Right atrium auricular region (tissue), 2 donors: Measurements from ENCODE around the gene ADORA1. TPM values are rescaled to one million over a fixed set of nuclear protein-coding genes. Genes with fewer than 3 reads are reported as not detected.

ENCODE experiments used
- DNase-seq: peaks from one replicate; pipeline ENCODE4 v3.0.0-alpha.2; 2019; ENCODE audit warnings: low spot score
- H3K27ac ChIP-seq, 2 donors: fragments of 200-600 bp; sonication (generic); 1 replicate in 1 of 2; 2 replicates in 1 of 2; pipeline ENCODE4 v1.5.1; 2016 to 2019
- H3K27me3 ChIP-seq, 2 donors: fragments of 200-600 bp; sonication (generic); one replicate each; pipeline versions ENCODE4 v1.5.1 to v1.6.0; 2017 to 2019
- H3K36me3 ChIP-seq: fragments of 200-600 bp; sonication (generic); one replicate; pipeline ENCODE4 v1.5.1; 2016
- H3K4me1 ChIP-seq, 2 donors: fragments of 200-600 bp; sonication (generic); one replicate each; pipeline versions ENCODE4 v1.5.1 to v1.6.0; 2017 to 2019
- H3K4me3 ChIP-seq, 2 donors: fragments of 200-600 bp; sonication (generic); 1 replicate in 1 of 2; 2 replicates in 1 of 2; pipeline ENCODE4 v1.5.1; 2017 to 2019; ENCODE audit warnings: mild to moderate bottlenecking in 1 of 2, moderate library complexity in 1 of 2
- H3K9me3 ChIP-seq, 2 donors: fragments of 200-600 bp; sonication (generic); one replicate each; pipeline ENCODE4 v1.5.1; 2019
- CTCF ChIP-seq, 2 donors: fragments of 200-600 bp; sonication (generic); IDR thresholded peaks; one replicate each; pipeline ENCODE4 v1.5.1; 2019; ENCODE audit warnings: antibody characterized with exemption in 2 of 2
- total RNA-seq, 2 donors: library from RNA; depleted of rRNA; stranded (reverse); fragments of >200 nt; gene quantifications; one replicate each; pipeline ENCODE4 v1.1.0, GENCODE V29; 2016

The ADORA1 gene
- total RNA-seq, 2 donors from 2014 or later = 9.4 to 15.1 TPM

- no peak overlapping the region for H3K4me3 ChIP-seq
Measured at GRCh38 chr1:203163891-203164635, 36.5 kb downstream of the ADORA1 start.

GRCh38 chr1:203165101-203165799 lies 37.7 kb downstream of the ADORA1 start:
- DNase-seq = no peak

More at GRCh38 chr1:203163891-203164635, 36.5 kb downstream of the ADORA1 start:
- H3K27me3 ChIP-seq = no peaks in the 10 kb centered on the region
- DNase-seq = no peak
- no peaks in the 10 kb centered on the region for H3K9me3 ChIP-seq
- TF ChIP-seq CTCF (IDR thresholded peaks at IDR 0.05) = no peak
- no peaks in the 10 kb centered on the region for H3K36me3 ChIP-seq
- no peaks in the 10 kb centered on the region for H3K4me1 ChIP-seq
- H3K27ac ChIP-seq = no peak overlapping the region

GRCh38 chr1:203165800-203166161 lies 38.3 kb downstream of the ADORA1 start:
- no peak for TF ChIP-seq CTCF (IDR thresholded peaks at IDR 0.05)
- no peaks in the 10 kb centered on the region for H3K4me1 ChIP-seq
- H3K4me3 ChIP-seq = no peak overlapping the region
- H3K9me3 ChIP-seq = no peaks in the 10 kb centered on the region
- no peak for DNase-seq
- no peak overlapping the region for H3K27ac ChIP-seq
- no peaks in the 10 kb centered on the region for H3K36me3 ChIP-seq
- H3K27me3 ChIP-seq = no peaks in the 10 kb centered on the region

More at GRCh38 chr1:203165101-203165799, 37.7 kb downstream of the ADORA1 start:
- Histone ChIP-seq H3K9me3 (no peaks in the 10 kb centered on the region), H3K4me3 (no peak overlapping the region), H3K27me3 (no peaks in the 10 kb centered on the region), H3K27ac (no peak overlapping the region), H3K36me3 (no peaks in the 10 kb centered on the region), H3K4me1 (no peaks in the 10 kb centered on the region)
- no peak for TF ChIP-seq CTCF (IDR thresholded peaks at IDR 0.05)

- H3K4me3 ChIP-seq = no peak overlapping the region
- TF ChIP-seq CTCF (IDR thresholded peaks at IDR 0.05) = no peak
- no peaks in the 10 kb centered on the region for H3K27me3 ChIP-seq
- no peaks in the 10 kb centered on the region for H3K36me3 ChIP-seq
- H3K27ac ChIP-seq = no peak overlapping the region
- no peak for DNase-seq
- H3K9me3 ChIP-seq = no peaks in the 10 kb centered on the region
- H3K4me1 ChIP-seq = no peaks in the 10 kb centered on the region
Measured at GRCh38 chr1:203166192-203166940, 38.8 kb downstream of the ADORA1 start.

GRCh38 chr1:203167026-203167912 lies 39.7 kb downstream of the ADORA1 start:
- H3K36me3 ChIP-seq = no peaks in the 10 kb centered on the region
- H3K27me3 ChIP-seq = no peaks in the 10 kb centered on the region
- H3K4me1 ChIP-seq = peaks cover 0 to under 1% of the 10 kb centered on the region in 2 donors
- DNase-seq = no peak
- TF ChIP-seq CTCF (IDR thresholded peaks at IDR 0.05) = no peak
- no peak overlapping the region for H3K4me3 ChIP-seq
- H3K27ac ChIP-seq = no peak overlapping the region
- no peaks in the 10 kb centered on the region for H3K9me3 ChIP-seq
